Metanephros (tissue), 2 donors: Measurements from ENCODE around the gene TFDP2. TPM values are rescaled to one million over a fixed set of nuclear protein-coding genes. Genes with fewer than 3 reads are reported as not detected.

Source experiments
- small RNA-seq: library from RNA; depleted of rRNA; stranded (forward); fragments of <200 nt; gene quantifications from one replicate; pipeline ENCODE3, GENCODE V24; 2014; ENCODE audit warnings: low replicate concordance
- total RNA-seq: library from RNA; depleted of rRNA; stranded (reverse); fragments of >200 nt; gene quantifications from one replicate; pipeline ENCODE4 v1.2.3, GENCODE V29; 2014

TFDP2 gene
- total RNA-seq: 103 TPM

GRCh38 chr3:142148792-142149672, at the start of gene TFDP2:
Gene TFDP2 (minus strand): TSS chr3:142149544. CDS start chr3:142101749, 47,795 bp downstream.

Small RNA genes within 50 kb of the gene (small RNA-seq; reads per million reads assigned to genes)
- gene RNU6-425P (not detected), gene RNU6-509P (not detected)

Other genes starting within 250 kb of the TFDP2 start
- 16.0 TPM for gene GK5, start 76.0 kb upstream of the TFDP2 start, total RNA-seq